ENCODE results near the gene C14orf119.

C14orf119 gene

DNA sequence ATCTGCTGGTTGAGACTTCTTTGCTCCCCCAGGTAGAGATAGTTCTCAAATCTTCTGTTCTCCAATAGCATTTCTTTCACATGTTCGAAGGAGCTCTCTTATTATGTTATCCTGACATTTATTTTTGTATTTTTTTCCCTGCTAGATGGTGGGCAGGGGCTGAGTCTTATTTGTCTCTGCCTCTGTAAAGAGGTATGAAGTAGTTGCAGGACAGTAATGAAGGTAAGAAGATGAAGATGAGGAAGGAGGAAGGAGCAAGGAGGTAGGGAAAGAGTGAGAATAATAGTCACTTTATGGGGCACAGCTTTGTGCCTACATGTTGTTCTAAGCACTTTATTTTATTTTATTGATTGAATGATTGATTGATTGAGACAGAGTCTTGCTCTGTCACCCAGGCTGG, 14.5 kb downstream of the C14orf119 start:
- DNase-seq (ENCODE audit: low read depth) = no peak

- no peak for DNase-seq (ENCODE audit: low read depth)
These were observed 15.5 kb downstream of the C14orf119 start for GRCh38 chr14:23110579-23111365.

DNA sequence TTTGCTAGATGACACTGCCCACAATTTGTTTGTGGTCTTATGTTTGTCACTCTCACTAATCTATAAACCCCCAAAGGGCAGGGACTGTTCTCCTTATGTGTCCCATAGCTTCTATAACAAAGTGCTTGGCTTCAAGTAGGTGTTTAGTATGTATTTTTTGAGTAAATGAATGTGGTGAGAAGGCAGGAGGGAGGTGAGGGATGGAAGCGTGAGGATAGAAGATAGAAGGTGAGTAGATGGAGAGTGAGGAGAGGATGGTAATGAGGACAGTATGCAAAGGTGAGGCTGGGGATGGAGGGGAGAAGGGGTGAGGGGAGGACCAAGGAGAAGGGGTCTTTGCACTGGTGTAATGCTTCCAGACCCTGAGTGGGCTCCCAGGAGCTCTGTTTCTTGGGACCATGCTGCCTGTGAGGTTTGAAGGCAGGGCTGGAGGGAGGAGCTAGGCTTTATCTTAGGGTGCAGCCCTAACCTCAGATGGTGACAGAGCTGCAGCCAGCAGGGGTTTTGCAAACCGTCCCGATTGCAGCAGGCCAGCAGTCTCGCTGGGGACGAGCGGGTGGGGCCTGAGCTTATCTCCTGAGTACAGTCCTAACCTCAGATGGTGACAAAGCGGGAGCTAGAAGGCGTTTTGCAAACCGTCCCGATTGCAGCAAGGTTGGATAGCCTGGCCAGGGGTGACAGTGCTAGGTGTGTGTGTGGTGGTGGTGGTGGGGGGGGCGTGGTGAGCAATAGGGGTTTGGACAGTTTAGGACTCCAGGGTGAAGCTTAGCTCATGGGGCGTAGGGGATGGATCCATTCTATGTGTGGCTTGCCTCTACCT, 17.3 kb downstream of the C14orf119 start:
- peak; percentile 48 for DNase-seq (ENCODE audit: low read depth)

DNA sequence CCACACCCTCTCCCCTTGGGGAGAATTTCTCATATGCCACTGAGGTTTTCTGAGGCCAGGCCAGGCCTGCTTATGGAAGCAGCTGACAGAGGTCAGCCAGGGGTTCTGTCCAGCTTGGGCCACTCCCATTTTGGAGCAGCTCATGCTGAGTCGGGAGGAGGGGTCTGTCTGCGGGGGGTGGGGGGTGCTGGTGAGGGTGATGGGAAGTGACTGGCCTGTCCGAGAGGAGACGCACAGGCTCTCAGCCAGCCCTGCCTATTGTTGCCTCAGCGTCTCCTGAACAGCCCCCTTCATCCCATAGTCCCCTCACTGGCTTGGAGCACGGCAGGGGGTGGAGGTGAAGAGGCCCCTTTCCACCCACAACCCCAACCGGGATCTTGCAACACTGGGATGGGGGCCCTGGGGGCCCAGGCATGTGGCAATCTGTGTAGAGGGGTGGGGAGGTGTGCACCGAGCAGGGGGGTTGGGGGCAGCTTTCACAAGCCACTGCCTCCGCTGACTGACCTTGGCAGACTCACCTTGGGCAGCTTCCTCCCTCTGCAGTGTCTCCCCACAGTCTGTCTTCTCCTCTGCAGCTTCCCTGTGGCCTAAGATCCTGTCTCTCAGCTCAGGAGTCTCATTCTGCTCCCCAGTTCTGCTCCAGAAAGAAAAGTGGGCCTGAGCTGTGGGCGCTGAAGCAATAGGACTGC, 18.3 kb downstream of the C14orf119 start:
- peak; percentile 79 for DNase-seq (ENCODE audit: low read depth)

DNA sequence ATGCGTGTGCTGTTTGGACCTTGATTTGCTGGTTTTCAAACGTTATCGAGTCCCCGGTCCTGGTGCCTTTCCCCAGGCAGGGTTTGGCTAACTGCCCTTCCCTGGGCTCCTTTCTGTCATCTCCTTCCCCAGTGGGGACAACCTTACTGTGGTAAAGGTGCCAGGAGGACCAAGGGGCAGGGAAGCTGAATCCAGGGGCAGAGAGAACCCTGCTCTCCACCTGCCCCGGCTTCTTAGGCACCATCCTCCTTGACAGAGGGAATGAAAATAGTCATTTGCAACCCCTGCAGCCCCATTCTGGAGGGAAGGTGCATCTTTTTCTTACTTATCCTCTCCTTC, 18.8 kb downstream of the C14orf119 start:
- DNase-seq (ENCODE audit: low read depth) = no peak

DNA sequence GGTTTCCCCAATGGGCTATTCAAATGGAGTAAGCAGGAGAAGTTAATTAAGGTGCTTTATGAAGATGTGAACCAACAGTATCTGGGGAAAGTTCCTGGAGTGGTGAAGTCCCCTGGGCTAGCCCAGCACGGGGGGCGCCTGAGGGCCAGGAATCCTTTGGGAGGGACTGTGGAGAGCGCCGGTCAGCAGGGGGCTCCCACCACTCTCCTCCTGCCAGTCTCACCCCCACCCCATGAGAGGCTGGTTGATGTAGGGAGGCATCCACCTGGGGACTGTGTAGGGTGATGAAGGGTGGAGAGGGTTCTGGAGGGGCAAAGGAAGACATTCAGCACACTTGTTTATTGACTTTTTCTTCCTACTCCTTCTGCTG, 19.3 kb downstream of the C14orf119 start:
- no peak for DNase-seq (ENCODE audit: low read depth)

- DNase-seq (ENCODE audit: low read depth) = peak; percentile 98
These were observed 19.9 kb downstream of the C14orf119 start for GRCh38 chr14:23115039-23115731.

- DNase-seq (ENCODE audit: low read depth) = no peak
These were observed 20.6 kb downstream of the C14orf119 start for GRCh38 chr14:23115918-23116317.

GRCh38 chr14:23117371-23118020, 22.2 kb downstream of the C14orf119 start:
- DNase-seq (ENCODE audit: low read depth) = no peak

DNA sequence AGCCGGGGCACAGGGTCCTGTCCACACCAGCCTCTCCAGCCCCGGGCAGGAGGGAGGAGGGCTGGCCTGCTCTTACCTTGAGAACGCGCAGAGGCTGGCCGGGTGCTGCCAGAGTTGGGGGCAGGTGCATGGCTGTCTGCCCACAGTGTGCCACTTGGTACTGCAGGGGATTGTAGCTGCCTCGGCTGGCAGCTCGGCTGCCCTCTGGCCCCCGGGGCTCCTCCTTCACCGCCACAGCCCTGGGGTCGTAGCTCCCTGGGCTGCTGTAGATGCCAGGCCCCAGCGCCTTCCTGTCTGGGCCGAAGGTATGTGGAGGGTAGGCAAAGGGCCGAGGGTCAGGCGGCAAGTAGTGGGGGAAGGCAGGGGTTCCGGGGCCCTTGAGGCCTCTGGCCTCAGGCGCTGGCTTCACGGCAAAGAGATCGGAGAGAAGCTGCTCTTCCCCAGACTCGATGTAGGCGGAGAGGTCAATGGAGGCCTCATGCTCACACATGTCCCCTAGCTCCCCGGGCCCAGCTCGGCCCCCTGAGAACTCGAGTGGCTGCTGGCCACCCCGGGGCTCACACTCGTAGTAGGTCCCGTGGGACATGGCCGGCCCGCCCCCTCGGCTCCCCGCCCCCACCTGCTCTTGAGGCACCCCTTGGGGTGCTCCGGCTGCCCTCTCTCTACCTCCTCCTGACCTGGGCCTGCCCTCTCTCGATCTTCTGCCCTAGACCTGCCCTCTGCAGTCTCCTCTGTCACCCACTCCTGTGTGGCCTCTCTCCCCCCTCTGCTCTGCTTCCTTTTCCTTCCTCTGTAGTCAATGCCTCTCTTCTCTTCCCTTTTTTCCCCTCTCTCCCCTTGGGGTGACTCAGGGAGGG, 23.4 kb downstream of the C14orf119 start, which contains the start of gene CEBPE:
TSS of gene CEBPE (minus strand) at position 750 of the 857 bp plus-strand sequence. CDS start at position 586, 164 bp downstream.
- no peak for DNase-seq (ENCODE audit: low read depth)

GRCh38 chr14:23119363-23120327, 24.3 kb downstream of the C14orf119 start:
- no peak for DNase-seq (ENCODE audit: low read depth)

- DNase-seq (ENCODE audit: low read depth) = peak; percentile 78
These were observed 25.4 kb downstream of the C14orf119 start for GRCh38 chr14:23120541-23121251.

GRCh38 chr14:23121361-23121771, 26.1 kb downstream of the C14orf119 start:
- DNase-seq (ENCODE audit: low read depth) = peak; percentile 94

GRCh38 chr14:23122086-23122485, 26.8 kb downstream of the C14orf119 start:
- DNase-seq (ENCODE audit: low read depth) = no peak

GRCh38 chr14:23123419-23123818, 28.1 kb downstream of the C14orf119 start:
- peak; percentile 41 for DNase-seq (ENCODE audit: low read depth)

GRCh38 chr14:23124337-23124954, 29.1 kb downstream of the C14orf119 start:
- no peak for DNase-seq (ENCODE audit: low read depth)

- no peak for DNase-seq (ENCODE audit: low read depth)
These were observed 29.7 kb downstream of the C14orf119 start for GRCh38 chr14:23125011-23125410.

DNA sequence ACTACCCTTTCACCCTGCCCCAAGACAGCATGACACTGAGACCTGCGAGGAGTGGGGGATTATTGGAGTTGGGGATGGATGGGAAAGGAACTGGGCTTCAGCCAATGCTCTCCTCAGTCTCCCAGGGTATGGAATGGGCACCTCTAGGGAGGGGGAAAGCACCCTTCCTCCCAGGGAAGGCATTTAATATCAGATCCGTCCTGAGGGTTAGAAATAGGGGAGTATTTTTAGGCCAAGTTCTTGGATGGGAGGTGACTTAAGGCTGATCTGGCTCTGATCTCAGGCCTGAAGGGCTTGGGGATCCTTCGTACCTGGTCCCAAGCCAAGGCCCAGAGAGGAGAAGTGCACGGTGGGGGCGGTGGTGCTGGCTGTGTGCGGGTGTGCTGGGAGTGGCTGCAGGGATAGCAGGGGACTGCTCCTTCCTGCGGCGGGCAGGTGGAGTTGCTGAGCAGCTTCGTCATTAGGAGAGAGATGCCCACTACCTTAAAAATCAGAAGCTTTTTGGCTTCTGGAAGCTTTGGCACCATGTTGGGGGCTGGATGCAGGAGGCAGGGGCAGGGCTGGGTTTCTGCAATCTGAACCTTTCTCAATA, 30.7 kb downstream of the C14orf119 start:
- DNase-seq (ENCODE audit: low read depth) = no peak
